ENCODE measurements around the gene PDZK1. TPM values are rescaled to one million over a fixed set of nuclear protein-coding genes. Genes with fewer than 3 reads are reported as not detected.
"Not testable (repeated sequence)": the region's sequence is repeated elsewhere in the genome, so short reads cannot be mapped to it uniquely, and the experiment has no call there.

PDZK1 gene
- total and polyA plus RNA-seq, 7 experiments from 2014 or later = 0.09 to 0.53 (median 0.17) TPM; not detected in 4

DNA sequence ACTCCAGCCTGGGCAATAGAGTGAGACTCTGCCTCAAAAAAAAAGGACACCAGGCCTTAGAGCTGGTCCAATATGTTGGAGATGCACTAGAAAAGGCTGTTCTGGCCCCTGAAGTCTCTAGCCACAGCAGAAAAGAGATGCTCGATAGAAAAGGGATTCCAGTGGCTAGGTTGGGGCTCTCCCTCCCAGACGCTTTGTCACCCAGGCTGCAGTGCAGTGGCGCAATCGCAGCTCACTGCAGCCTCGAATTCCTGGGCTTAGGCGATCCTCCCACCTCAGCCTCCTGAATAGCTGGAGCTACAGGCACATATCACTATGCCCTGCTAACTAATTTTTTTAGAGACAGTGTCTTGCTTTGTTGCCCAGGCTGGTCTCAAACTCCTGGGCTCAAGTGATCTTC lies 18.2 kb downstream of the PDZK1 start:
- POLR2A ChIA-PET = no interaction called here
- no peaks in the 10 kb centered on the region for H3K9me3 Mint-ChIP-seq
- H3K9me3 ChIP-seq (ENCODE audit: control insufficient read depth in 2 of 3, low read length in 3 of 3) = no peaks in the 10 kb centered on the region
- no peaks in the 10 kb centered on the region for H3K27me3 Mint-ChIP-seq
- H3K4me1 Mint-ChIP-seq = peaks cover 18 to 37% (median 25%) of the 10 kb centered on the region in 7 donors
- peak overlapping the region in 2 of 9 donors; percentile 76 to 90 for H3K27ac Mint-ChIP-seq
- H3K4me3 Mint-ChIP-seq = no peak overlapping the region
- H3K27me3 ChIP-seq (ENCODE audit: control insufficient read depth in 2 of 2, insufficient read depth in 2 of 2, low read length in 2 of 2) = no peaks in the 10 kb centered on the region
- DNase-seq (no peak), ATAC-seq (no peak)
- H3K4me1 ChIP-seq (ENCODE audit: control insufficient read depth in 2 of 2, insufficient read depth in 2 of 2, low read length in 2 of 2) = peaks cover 18 to 28% of the 10 kb centered on the region in 2 donors
- H3K36me3 ChIP-seq (ENCODE audit: control insufficient read depth in 2 of 3, insufficient read depth in 3 of 3, low read length in 3 of 3) = no peaks in the 10 kb centered on the region
- CTCF ChIA-PET = no interaction called here
- peaks cover 0 to 13% (median 0%) of the 10 kb centered on the region in 5 donors for H3K36me3 Mint-ChIP-seq
- no peak overlapping the region for H3K27ac ChIP-seq (ENCODE audit: low read depth, low read length)
- intact Hi-C loops (cut with micrococcal nuclease) = no loop called here
- no peak overlapping the region for H3K4me3 ChIP-seq (ENCODE audit: low read length)

DNA sequence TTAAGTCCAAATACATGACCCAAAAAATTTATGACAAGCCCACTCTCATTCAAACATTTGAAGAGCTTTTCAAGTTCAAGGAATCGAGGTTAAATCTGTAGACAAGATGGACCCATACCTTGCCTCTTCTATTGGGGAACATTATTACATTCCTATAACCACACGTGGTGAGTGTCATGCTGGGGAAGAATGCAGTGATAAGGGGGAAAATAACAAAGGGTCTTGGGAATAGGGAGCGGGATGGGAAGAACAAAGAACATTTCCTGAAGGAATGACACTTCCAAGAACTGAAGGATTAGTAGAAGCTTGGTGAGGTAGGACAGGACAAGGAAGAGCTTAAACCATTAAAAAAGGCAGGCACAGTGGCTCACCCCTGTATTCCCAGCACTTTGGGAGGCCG lies 18.8 kb downstream of the PDZK1 start:
- POLR2A ChIA-PET = no interaction called here
- ATAC-seq = no peak
- Mint-ChIP-seq H3K36me3 (peaks cover 0 to 13% (median 0%) of the 10 kb centered on the region in 5 donors), H3K9me3 (no peaks in the 10 kb centered on the region), H3K27me3 (no peaks in the 10 kb centered on the region), H3K27ac (peak overlapping the region in 3 of 9 donors; percentile 35 to 62 (median 36)), H3K4me1 (peaks cover 18 to 37% (median 25%) of the 10 kb centered on the region in 7 donors), H3K4me3 (peak overlapping the region in 2 of 10 donors; percentile 9 to 22)
- Histone ChIP-seq H3K4me1 (ENCODE audit: control insufficient read depth in 2 of 2, insufficient read depth in 2 of 2, low read length in 2 of 2) (peaks cover 18 to 28% of the 10 kb centered on the region in 2 donors), H3K27me3 (ENCODE audit: control insufficient read depth in 2 of 2, insufficient read depth in 2 of 2, low read length in 2 of 2) (no peaks in the 10 kb centered on the region), H3K9me3 (ENCODE audit: control insufficient read depth in 2 of 3, low read length in 3 of 3) (no peaks in the 10 kb centered on the region), H3K36me3 (ENCODE audit: control insufficient read depth in 2 of 3, insufficient read depth in 3 of 3, low read length in 3 of 3) (no peaks in the 10 kb centered on the region), H3K27ac (ENCODE audit: low read depth, low read length) (no peak overlapping the region), H3K4me3 (ENCODE audit: low read length) (no peak overlapping the region)
- intact Hi-C loops (cut with micrococcal nuclease) = no loop called here
- CTCF ChIA-PET = no interaction called here
- DNase-seq = no peak

- H3K9me3 Mint-ChIP-seq = not testable (repeated sequence)
Measured at GRCh38 chr1:145686078-145686477, 21.1 kb downstream of the PDZK1 start.

DNA sequence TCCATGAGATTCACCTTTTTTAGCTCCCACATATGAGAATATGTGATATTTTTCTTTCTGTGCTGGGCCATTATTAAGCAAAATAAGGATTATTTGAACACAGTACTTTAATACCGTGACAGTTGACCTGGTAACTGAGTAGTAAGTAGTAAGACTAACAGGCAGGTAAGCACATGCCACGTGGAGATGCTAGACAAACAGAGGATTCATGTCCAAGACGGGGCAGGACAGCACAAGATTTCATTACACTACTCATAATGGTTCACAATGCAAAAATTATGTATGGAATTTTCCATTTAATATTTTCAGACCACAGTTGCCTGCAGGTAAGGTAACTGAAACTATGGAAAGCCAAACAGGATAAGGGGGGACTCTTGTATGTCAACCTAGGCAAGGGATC lies 22.3 kb downstream of the PDZK1 start:
- POLR2A ChIA-PET; ATAC-seq; H3K4me3 Mint-ChIP-seq; CTCF ChIA-PET; H3K27ac ChIP-seq (ENCODE audit: low read depth, low read length); H3K9me3 ChIP-seq (ENCODE audit: control insufficient read depth in 2 of 3, low read length in 3 of 3); intact Hi-C loops (cut with micrococcal nuclease); H3K27me3 ChIP-seq (ENCODE audit: control insufficient read depth in 2 of 2, insufficient read depth in 2 of 2, low read length in 2 of 2); H3K27me3 Mint-ChIP-seq; H3K4me3 ChIP-seq (ENCODE audit: low read length); H3K9me3 Mint-ChIP-seq; DNase-seq; H3K27ac Mint-ChIP-seq; H3K36me3 ChIP-seq (ENCODE audit: control insufficient read depth in 2 of 3, insufficient read depth in 3 of 3, low read length in 3 of 3): not testable (repeated sequence)
- peaks cover 8 to 13% of the 10 kb centered on the region in 2 donors for H3K4me1 ChIP-seq (ENCODE audit: control insufficient read depth in 2 of 2, insufficient read depth in 2 of 2, low read length in 2 of 2)
- Mint-ChIP-seq H3K36me3 (peaks cover 0 to 13% (median 0%) of the 10 kb centered on the region in 5 donors), H3K4me1 (peaks cover 9 to 16% (median 13%) of the 10 kb centered on the region in 7 donors)

More at GRCh38 chr1:145686078-145686477, 21.1 kb downstream of the PDZK1 start:
- peaks cover 0 to 13% (median 0%) of the 10 kb centered on the region in 5 donors for H3K36me3 Mint-ChIP-seq
- H3K9me3 ChIP-seq (ENCODE audit: control insufficient read depth in 2 of 3, low read length in 3 of 3); POLR2A ChIA-PET; DNase-seq; H3K4me3 Mint-ChIP-seq; H3K27me3 ChIP-seq (ENCODE audit: control insufficient read depth in 2 of 2, insufficient read depth in 2 of 2, low read length in 2 of 2); H3K27ac Mint-ChIP-seq; H3K4me3 ChIP-seq (ENCODE audit: low read length); H3K36me3 ChIP-seq (ENCODE audit: control insufficient read depth in 2 of 3, insufficient read depth in 3 of 3, low read length in 3 of 3); H3K27me3 Mint-ChIP-seq; intact Hi-C loops (cut with micrococcal nuclease); ATAC-seq; H3K27ac ChIP-seq (ENCODE audit: low read depth, low read length); CTCF ChIA-PET: not testable (repeated sequence)
- peaks cover 18 to 28% (median 24%) of the 10 kb centered on the region in 7 donors for H3K4me1 Mint-ChIP-seq
- H3K4me1 ChIP-seq (ENCODE audit: control insufficient read depth in 2 of 2, insufficient read depth in 2 of 2, low read length in 2 of 2) = peaks cover 17 to 23% of the 10 kb centered on the region in 2 donors

- H3K4me3 Mint-ChIP-seq; H3K4me1 ChIP-seq (ENCODE audit: control insufficient read depth in 2 of 2, insufficient read depth in 2 of 2, low read length in 2 of 2); H3K27ac ChIP-seq (ENCODE audit: low read depth, low read length); H3K36me3 ChIP-seq (ENCODE audit: control insufficient read depth in 2 of 3, insufficient read depth in 3 of 3, low read length in 3 of 3); H3K4me1 Mint-ChIP-seq; H3K27ac Mint-ChIP-seq; H3K4me3 ChIP-seq (ENCODE audit: low read length); ATAC-seq; DNase-seq; H3K27me3 ChIP-seq (ENCODE audit: control insufficient read depth in 2 of 2, insufficient read depth in 2 of 2, low read length in 2 of 2); CTCF ChIA-PET; POLR2A ChIA-PET; H3K27me3 Mint-ChIP-seq; H3K9me3 ChIP-seq (ENCODE audit: control insufficient read depth in 2 of 3, low read length in 3 of 3); intact Hi-C loops (cut with micrococcal nuclease); H3K9me3 Mint-ChIP-seq: not testable (repeated sequence)
- peaks cover 0 to 15% (median 4%) of the 10 kb centered on the region in 5 donors for H3K36me3 Mint-ChIP-seq
Measured at GRCh38 chr1:145673217-145673616, 34.0 kb downstream of the PDZK1 start.

- intact Hi-C loops (cut with micrococcal nuclease); POLR2A ChIA-PET; H3K27me3 ChIP-seq (ENCODE audit: control insufficient read depth in 2 of 2, insufficient read depth in 2 of 2, low read length in 2 of 2); H3K27ac ChIP-seq (ENCODE audit: low read depth, low read length); H3K27me3 Mint-ChIP-seq; H3K9me3 ChIP-seq (ENCODE audit: control insufficient read depth in 2 of 3, low read length in 3 of 3); H3K4me1 Mint-ChIP-seq; DNase-seq; H3K36me3 ChIP-seq (ENCODE audit: control insufficient read depth in 2 of 3, insufficient read depth in 3 of 3, low read length in 3 of 3); ATAC-seq; H3K9me3 Mint-ChIP-seq; H3K4me1 ChIP-seq (ENCODE audit: control insufficient read depth in 2 of 2, insufficient read depth in 2 of 2, low read length in 2 of 2); CTCF ChIA-PET; H3K4me3 ChIP-seq (ENCODE audit: low read length); H3K27ac Mint-ChIP-seq; H3K4me3 Mint-ChIP-seq: not testable (repeated sequence)
- H3K36me3 Mint-ChIP-seq = peaks cover 0 to 24% (median 4%) of the 10 kb centered on the region in 5 donors
Measured at GRCh38 chr1:145670995-145671745, 36.0 kb downstream of the PDZK1 start.

DNA sequence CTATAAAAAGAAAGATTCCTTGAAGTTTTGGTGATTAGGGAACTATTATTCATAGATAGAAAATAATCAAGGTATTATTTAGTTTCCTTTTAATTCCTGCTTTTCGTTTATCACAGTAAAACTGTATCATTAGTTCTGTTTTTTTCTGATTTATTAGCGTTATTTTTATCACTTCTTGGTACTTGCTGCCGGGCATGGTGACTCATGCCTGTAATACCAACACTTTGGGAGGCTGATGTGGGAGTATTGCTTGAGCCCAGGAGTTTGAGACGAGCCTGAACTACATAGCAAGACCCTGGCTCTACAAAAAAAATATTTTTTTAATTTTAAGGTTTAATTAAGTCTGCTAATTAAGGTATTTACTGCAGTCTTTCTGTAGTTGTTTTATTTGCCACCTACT lies 42.2 kb downstream of the PDZK1 start:
- H3K9me3 Mint-ChIP-seq; H3K4me3 ChIP-seq (ENCODE audit: low read length); ATAC-seq; DNase-seq; POLR2A ChIA-PET; H3K27ac Mint-ChIP-seq; H3K4me3 Mint-ChIP-seq; H3K4me1 Mint-ChIP-seq; H3K27me3 ChIP-seq (ENCODE audit: control insufficient read depth in 2 of 2, insufficient read depth in 2 of 2, low read length in 2 of 2); H3K9me3 ChIP-seq (ENCODE audit: control insufficient read depth in 2 of 3, low read length in 3 of 3); H3K27ac ChIP-seq (ENCODE audit: low read depth, low read length); H3K27me3 Mint-ChIP-seq; CTCF ChIA-PET; intact Hi-C loops (cut with micrococcal nuclease); H3K4me1 ChIP-seq (ENCODE audit: control insufficient read depth in 2 of 2, insufficient read depth in 2 of 2, low read length in 2 of 2); H3K36me3 ChIP-seq (ENCODE audit: control insufficient read depth in 2 of 3, insufficient read depth in 3 of 3, low read length in 3 of 3): not testable (repeated sequence)
- peaks cover 0 to 16% (median 7%) of the 10 kb centered on the region in 5 donors for H3K36me3 Mint-ChIP-seq

All from naive thymus-derived CD4-positive, alpha-beta T cell (primary cell).